ENCODE data around the gene PPL. TPM values are rescaled to one million over a fixed set of nuclear protein-coding genes. Genes with fewer than 3 reads are reported as not detected.

Gene PPL
- total and polyA plus RNA-seq, 4 donors: 19.9 to 89.0 (median 52.8) TPM

DNA sequence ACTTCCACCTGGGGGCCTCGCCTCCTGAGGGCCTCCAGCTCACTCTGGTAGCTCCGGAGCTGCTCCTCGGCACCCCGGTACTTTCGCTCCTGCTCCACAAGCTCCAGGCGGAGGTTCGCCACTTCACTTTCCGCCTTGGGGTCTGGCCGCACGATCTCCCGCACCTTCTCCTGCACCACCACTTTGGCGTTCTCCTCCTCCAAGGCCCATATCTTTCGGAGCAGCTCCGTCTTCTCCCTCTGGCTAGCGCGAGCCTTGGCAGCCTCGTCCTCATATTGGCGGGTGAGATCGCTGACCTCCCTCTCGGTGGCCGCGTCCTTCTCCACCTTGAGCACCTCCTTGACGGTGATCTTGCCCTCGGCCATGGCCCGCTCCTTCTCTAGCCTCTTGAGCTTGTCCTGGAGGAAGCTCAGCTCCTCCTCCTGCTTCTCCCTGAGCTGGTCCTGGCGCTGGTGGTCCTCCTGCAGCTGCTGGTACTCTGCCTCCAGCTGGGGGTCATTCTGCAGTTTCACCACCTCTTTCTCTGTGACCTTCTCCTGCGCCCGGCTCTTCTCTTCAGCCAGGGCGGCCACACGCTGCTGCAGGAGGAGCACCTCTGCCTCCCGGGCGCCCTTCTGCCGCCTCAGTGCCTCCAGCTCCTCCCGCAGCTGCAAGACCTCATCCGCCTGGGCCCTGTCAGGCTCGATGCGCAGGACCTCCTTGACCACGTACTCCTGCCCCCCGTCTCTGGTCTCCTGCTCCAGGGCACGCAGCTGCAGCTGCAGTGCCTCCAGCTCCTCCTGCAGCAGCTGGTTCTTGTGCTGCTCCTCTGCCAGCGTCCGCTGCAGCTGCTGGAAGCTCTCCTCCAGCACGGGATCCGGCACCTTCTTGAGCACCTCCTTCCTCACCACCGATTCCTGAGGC lies 51.7 kb downstream of the PPL start:
- H3K4me1 ChIP-seq (ENCODE audit: control insufficient read depth in 5 of 5, insufficient read depth in 5 of 5, low read length in 5 of 5): peaks cover 0 to 8% (median 0%) of the 10 kb centered on the region in 5 donors
- H3K27me3 ChIP-seq (ENCODE audit: control insufficient read depth in 3 of 3, insufficient read depth in 3 of 3, low read length in 2 of 3): no peaks in the 10 kb centered on the region
- DNase-seq (no peak), ATAC-seq (ENCODE audit: insufficient read depth, low FRiP score) (no peak)
- WGBS, 2 donors: 95 to 96% methylated on average over 44 to 45 of the region's 45 CpGs
- H3K27ac ChIP-seq (ENCODE audit: low read depth in 1 of 2, low read length in 1 of 2): no peak overlapping the region
- H3K4me3 ChIP-seq: no peak overlapping the region
- no peaks in the 10 kb centered on the region for H3K9me3 ChIP-seq (ENCODE audit: control insufficient read depth in 4 of 4, insufficient read depth in 3 of 4, low read length in 3 of 4)
- H3K9ac ChIP-seq (ENCODE audit: insufficient read depth in 1 of 2, low read length in 2 of 2): no peak overlapping the region
- TF ChIP-seq, protein P1, sequence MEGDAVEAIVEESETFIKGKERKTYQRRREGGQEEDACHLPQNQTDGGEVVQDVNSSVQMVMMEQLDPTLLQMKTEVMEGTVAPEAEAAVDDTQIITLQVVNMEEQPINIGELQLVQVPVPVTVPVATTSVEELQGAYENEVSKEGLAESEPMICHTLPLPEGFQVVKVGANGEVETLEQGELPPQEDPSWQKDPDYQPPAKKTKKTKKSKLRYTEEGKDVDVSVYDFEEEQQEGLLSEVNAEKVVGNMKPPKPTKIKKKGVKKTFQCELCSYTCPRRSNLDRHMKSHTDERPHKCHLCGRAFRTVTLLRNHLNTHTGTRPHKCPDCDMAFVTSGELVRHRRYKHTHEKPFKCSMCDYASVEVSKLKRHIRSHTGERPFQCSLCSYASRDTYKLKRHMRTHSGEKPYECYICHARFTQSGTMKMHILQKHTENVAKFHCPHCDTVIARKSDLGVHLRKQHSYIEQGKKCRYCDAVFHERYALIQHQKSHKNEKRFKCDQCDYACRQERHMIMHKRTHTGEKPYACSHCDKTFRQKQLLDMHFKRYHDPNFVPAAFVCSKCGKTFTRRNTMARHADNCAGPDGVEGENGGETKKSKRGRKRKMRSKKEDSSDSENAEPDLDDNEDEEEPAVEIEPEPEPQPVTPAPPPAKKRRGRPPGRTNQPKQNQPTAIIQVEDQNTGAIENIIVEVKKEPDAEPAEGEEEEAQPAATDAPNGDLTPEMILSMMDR (IDR thresholded peaks at IDR 0.05; ENCODE audit: control extremely low read depth, extremely low read depth): no peak
- peaks cover 21 to 71% (median 29%) of the 10 kb centered on the region in 4 donors for H3K36me3 ChIP-seq (ENCODE audit: control insufficient read depth in 4 of 4, insufficient read depth in 4 of 4, low read length in 4 of 4)

DNA sequence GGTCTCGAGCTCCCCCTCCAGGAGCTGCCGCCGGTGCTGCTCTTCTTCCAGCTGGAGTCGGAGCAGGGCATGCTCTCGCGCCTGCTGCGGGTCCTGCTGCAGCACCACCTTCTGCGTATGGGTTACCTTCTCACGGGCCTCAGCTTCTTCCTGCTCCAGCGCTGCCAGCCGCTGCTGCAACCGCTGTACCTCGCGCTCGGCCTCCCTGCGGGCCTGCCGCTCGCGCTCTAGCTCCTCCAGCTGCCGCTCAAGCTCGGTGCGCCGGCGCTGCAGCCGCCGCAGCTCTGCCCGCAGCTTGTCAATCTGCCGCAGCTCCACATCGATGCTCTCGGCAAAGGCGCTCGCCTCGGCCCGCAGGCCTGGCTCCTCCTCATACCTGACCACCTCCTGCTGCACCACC lies 52.7 kb downstream of the PPL start:
- peaks cover 0 to 8% (median 0%) of the 10 kb centered on the region in 5 donors for H3K4me1 ChIP-seq (ENCODE audit: control insufficient read depth in 5 of 5, insufficient read depth in 5 of 5, low read length in 5 of 5)
- no peak for ATAC-seq (ENCODE audit: insufficient read depth, low FRiP score)
- H3K9me3 ChIP-seq (ENCODE audit: control insufficient read depth in 4 of 4, insufficient read depth in 3 of 4, low read length in 3 of 4): no peaks in the 10 kb centered on the region
- H3K36me3 ChIP-seq (ENCODE audit: control insufficient read depth in 4 of 4, insufficient read depth in 4 of 4, low read length in 4 of 4): peaks cover 29 to 71% (median 35%) of the 10 kb centered on the region in 4 donors
- 95 to 98% methylated on average over 34 of the region's 34 CpGs for WGBS, 2 donors
- H3K27ac ChIP-seq (ENCODE audit: low read depth in 1 of 2, low read length in 1 of 2): no peak overlapping the region
- H3K4me3 ChIP-seq: no peak overlapping the region
- no peak for DNase-seq
- TF ChIP-seq, protein P1 (IDR thresholded peaks at IDR 0.05; ENCODE audit: control extremely low read depth, extremely low read depth): no peak
- H3K27me3 ChIP-seq (ENCODE audit: control insufficient read depth in 3 of 3, insufficient read depth in 3 of 3, low read length in 2 of 3): no peaks in the 10 kb centered on the region
- no peak overlapping the region for H3K9ac ChIP-seq (ENCODE audit: insufficient read depth in 1 of 2, low read length in 2 of 2)

DNA sequence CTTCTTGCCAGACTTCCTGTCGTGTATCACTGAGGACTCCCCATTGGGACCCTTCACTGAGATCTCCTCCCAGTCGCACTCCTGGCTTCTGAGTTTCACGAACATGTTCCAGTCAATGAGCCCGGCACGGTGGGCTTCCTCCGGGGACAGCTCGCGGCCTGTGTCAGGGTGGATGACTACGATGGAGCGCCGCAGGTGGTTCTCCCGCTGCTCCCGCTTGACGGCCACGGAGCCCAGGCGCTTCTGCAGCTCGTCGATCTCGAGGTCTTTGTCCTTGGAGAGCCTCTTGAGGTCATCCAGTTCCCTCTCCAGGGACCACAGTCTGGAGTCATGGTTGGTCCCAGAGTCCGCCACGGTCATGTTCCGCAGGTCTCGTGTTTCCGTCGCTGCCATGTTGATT lies 53.4 kb downstream of the PPL start:
- ATAC-seq (ENCODE audit: insufficient read depth, low FRiP score) (no peak), DNase-seq (no peak)
- TF ChIP-seq, protein P1 (IDR thresholded peaks at IDR 0.05; ENCODE audit: control extremely low read depth, extremely low read depth): no peak
- Histone ChIP-seq H3K4me1 (ENCODE audit: control insufficient read depth in 5 of 5, insufficient read depth in 5 of 5, low read length in 5 of 5) (peaks cover 0 to 8% (median 0%) of the 10 kb centered on the region in 5 donors), H3K9me3 (ENCODE audit: control insufficient read depth in 4 of 4, insufficient read depth in 3 of 4, low read length in 3 of 4) (no peaks in the 10 kb centered on the region), H3K36me3 (ENCODE audit: control insufficient read depth in 4 of 4, insufficient read depth in 4 of 4, low read length in 4 of 4) (peaks cover 29 to 70% (median 38%) of the 10 kb centered on the region in 4 donors), H3K27me3 (ENCODE audit: control insufficient read depth in 3 of 3, insufficient read depth in 3 of 3, low read length in 2 of 3) (no peaks in the 10 kb centered on the region), H3K9ac (ENCODE audit: insufficient read depth in 1 of 2, low read length in 2 of 2) (no peak overlapping the region), H3K27ac (ENCODE audit: low read depth in 1 of 2, low read length in 1 of 2) (no peak overlapping the region), H3K4me3 (no peak overlapping the region)
- WGBS, 2 donors: 96 to 98% methylated on average over 25 of the region's 25 CpGs
